GM12875 (cell line): Measurements from ENCODE around the gene WNT3A.

Experiments used
- H3K4me3 ChIP-seq: one replicate; pipeline ENCODE4 v1.5.1; 2011; ENCODE audit warnings: low read depth, low read length, control low read depth
- CTCF ChIP-seq: IDR thresholded peaks from 2 replicates; pipeline ENCODE4 v1.5.1; 2011; ENCODE audit warnings: low read depth, mild to moderate bottlenecking, control low read depth, inconsistent platforms, low read length, moderate library complexity, borderline replicate concordance; ENCODE audit not compliant: insufficient read depth

WNT3A gene

GRCh38 chr1:228093050-228093906 lies 86.5 kb downstream of the WNT3A start:
- no peak overlapping the region for H3K4me3 ChIP-seq
- no peak for TF ChIP-seq CTCF

- no peak overlapping the region for H3K4me3 ChIP-seq
- TF ChIP-seq CTCF, result no peak
Observed at GRCh38 chr1:228094432-228095016, 87.7 kb downstream of the WNT3A start.

- TF ChIP-seq CTCF, result no peak
- H3K4me3 ChIP-seq, result no peak overlapping the region
Observed at GRCh38 chr1:228095161-228095560, 88.4 kb downstream of the WNT3A start.

GRCh38 chr1:228095938-228096337 lies 89.1 kb downstream of the WNT3A start:
- H3K4me3 ChIP-seq, result no peak overlapping the region
- no peak for TF ChIP-seq CTCF

GRCh38 chr1:228096416-228097332 lies 89.9 kb downstream of the WNT3A start:
- H3K4me3 ChIP-seq, result no peak overlapping the region
- no peak for TF ChIP-seq CTCF

GRCh38 chr1:228097333-228098081 lies 90.7 kb downstream of the WNT3A start:
- TF ChIP-seq CTCF, result no peak
- H3K4me3 ChIP-seq, result no peak overlapping the region
